ENCODE results near the gene NMRK1. TPM values are rescaled to one million over a fixed set of nuclear protein-coding genes. Genes with fewer than 3 reads are reported as not detected.

The NMRK1 gene
- total RNA-seq, 1 experiment from 2014 or later, result 36.2 TPM

DNA sequence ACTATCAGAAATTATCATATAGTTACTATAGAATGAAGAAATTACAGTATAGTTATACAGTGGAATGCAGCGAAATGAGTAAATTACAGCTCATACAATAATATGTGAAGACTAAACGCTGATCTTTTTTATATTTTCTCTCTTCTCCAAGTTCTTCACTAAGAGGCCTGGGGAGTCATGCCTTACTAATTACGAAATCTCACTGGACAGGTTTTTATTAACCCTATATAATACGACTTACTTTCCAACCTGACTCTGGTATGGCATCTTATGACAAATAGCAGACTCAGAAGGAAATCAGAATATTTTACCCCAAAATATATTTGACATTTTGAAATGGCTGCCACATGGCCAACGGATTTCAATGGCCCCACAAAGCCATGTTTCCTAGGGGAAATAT is 68.9 kb downstream of the NMRK1 start:
- no peak overlapping the region for H3K27ac ChIP-seq
- CTCF ChIA-PET, result no interaction called here

DNA sequence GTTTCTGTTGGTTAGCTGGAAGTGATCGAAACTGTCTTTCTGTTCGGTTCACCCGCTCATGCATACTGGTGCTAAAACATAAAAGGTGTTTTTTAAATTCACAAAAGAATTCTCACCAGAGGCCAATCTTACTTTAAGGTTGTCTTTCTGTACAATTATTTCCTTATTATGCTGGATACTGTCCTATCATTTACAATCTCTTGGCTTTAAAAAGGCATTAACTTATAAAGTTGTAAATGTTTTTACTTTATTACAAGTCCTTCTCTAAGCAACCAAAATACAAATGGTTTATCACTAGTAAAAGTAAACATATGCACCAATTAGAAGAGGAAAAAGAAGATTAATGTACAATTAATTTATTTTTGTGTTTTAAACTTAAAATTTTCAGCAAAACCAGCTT is 70.6 kb downstream of the NMRK1 start:
- H3F3A ChIP-seq (ENCODE audit: insufficient read depth, low read depth), result no peaks in the 10 kb centered on the region; the same call in 1 of the 2 replicates
- no peaks in the 10 kb centered on the region for H3K9me2 ChIP-seq (ENCODE audit: insufficient read depth)
- no peak for DNase-seq
- no peaks in the 10 kb centered on the region for H3K4me1 ChIP-seq (replicated peaks; ENCODE audit: insufficient read depth)
- no peak overlapping the region for H3K4me2 ChIP-seq
- no peaks in the 10 kb centered on the region; the same call in 1 of the 2 replicates for H4K20me1 ChIP-seq (ENCODE audit: insufficient read depth)
- CTCF ChIA-PET, result no interaction called here
- peaks cover 40% of the 10 kb centered on the region for H3K79me2 ChIP-seq (ENCODE audit: low read depth)
- no peaks in the 10 kb centered on the region for H3K27me3 ChIP-seq (ENCODE audit: insufficient read depth, low read depth)
- intact Hi-C loops (cut with micrococcal nuclease; ENCODE audit: unreplicated experiment), result no loop called here
- BruUV-seq (replicated peaks), result no TSS peak
- no peak overlapping the region for H3K27ac ChIP-seq
- POLR2A ChIA-PET (ENCODE audit: unreplicated experiment), result no interaction called here
- no peaks in the 10 kb centered on the region for H3K9me3 ChIP-seq (ENCODE audit: insufficient read depth, low read depth)
- no peak for TF ChIP-seq EZH2 (IDR thresholded peaks at IDR 0.05; ENCODE audit: low read depth)
- TF ChIP-seq, protein P1, sequence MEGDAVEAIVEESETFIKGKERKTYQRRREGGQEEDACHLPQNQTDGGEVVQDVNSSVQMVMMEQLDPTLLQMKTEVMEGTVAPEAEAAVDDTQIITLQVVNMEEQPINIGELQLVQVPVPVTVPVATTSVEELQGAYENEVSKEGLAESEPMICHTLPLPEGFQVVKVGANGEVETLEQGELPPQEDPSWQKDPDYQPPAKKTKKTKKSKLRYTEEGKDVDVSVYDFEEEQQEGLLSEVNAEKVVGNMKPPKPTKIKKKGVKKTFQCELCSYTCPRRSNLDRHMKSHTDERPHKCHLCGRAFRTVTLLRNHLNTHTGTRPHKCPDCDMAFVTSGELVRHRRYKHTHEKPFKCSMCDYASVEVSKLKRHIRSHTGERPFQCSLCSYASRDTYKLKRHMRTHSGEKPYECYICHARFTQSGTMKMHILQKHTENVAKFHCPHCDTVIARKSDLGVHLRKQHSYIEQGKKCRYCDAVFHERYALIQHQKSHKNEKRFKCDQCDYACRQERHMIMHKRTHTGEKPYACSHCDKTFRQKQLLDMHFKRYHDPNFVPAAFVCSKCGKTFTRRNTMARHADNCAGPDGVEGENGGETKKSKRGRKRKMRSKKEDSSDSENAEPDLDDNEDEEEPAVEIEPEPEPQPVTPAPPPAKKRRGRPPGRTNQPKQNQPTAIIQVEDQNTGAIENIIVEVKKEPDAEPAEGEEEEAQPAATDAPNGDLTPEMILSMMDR (conservative IDR thresholded peaks at IDR 0.05), result no peak
- H2AFZ ChIP-seq, result no peak overlapping the region
- H3K4me3 ChIP-seq, result no peak overlapping the region
- H3K36me3 ChIP-seq (ENCODE audit: low read depth), result peaks cover 18% of the 10 kb centered on the region; the same call in 1 of the 2 replicates

More for the DNA sequence above, 68.9 kb downstream of the NMRK1 start:
- no peaks in the 10 kb centered on the region for H3K9me2 ChIP-seq (ENCODE audit: insufficient read depth)
- peaks cover 15% of the 10 kb centered on the region; the same call in 1 of the 2 replicates for H3K36me3 ChIP-seq (ENCODE audit: low read depth)
- no peaks in the 10 kb centered on the region; the same call in 1 of the 2 replicates for H3F3A ChIP-seq (ENCODE audit: insufficient read depth, low read depth)
- no peak overlapping the region for H3K4me3 ChIP-seq
- H2AFZ ChIP-seq, result no peak overlapping the region
- no peak overlapping the region for H3K4me2 ChIP-seq
- no peak for DNase-seq
- BruUV-seq (replicated peaks), result no TSS peak
- H4K20me1 ChIP-seq (ENCODE audit: insufficient read depth), result no peaks in the 10 kb centered on the region; the same call in 1 of the 2 replicates
- H3K4me1 ChIP-seq (replicated peaks; ENCODE audit: insufficient read depth), result 0 out of 2 replicates have a peak, but pooled peaks cover 2% of the 10 kb centered on the region
- intact Hi-C loops (cut with micrococcal nuclease; ENCODE audit: unreplicated experiment), result no loop called here
- H3K9me3 ChIP-seq (ENCODE audit: insufficient read depth, low read depth), result no peaks in the 10 kb centered on the region
- POLR2A ChIA-PET (ENCODE audit: unreplicated experiment), result no interaction called here
- H3K79me2 ChIP-seq (ENCODE audit: low read depth), result peaks cover 56% of the 10 kb centered on the region
- TF ChIP-seq, protein P1 (conservative IDR thresholded peaks at IDR 0.05), result no peak
- no peak for TF ChIP-seq EZH2 (IDR thresholded peaks at IDR 0.05; ENCODE audit: low read depth)
- H3K27me3 ChIP-seq (ENCODE audit: insufficient read depth, low read depth), result no peaks in the 10 kb centered on the region

DNA sequence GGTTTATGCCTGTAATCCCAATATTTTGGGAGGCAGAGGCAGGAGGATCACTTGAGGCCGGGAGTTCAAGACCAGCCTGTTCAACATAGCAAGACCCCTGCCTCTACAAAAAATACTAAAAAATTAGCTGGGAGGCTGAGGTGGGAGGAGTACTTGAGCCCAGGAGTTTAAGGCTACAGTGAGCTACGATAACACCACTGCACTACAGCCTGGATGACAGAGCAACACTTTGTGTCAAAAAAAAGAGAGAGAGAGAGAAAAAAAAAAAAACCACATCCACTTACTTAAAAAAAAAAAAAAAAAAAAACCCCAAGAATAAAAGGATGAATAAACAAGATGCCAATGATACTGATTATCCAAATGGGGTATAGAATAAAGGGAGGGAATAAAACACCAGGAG is 74.2 kb downstream of the NMRK1 start:
- Histone ChIP-seq H3K9me2 (ENCODE audit: insufficient read depth) (no peaks in the 10 kb centered on the region), H3K36me3 (ENCODE audit: low read depth) (peaks cover 12% of the 10 kb centered on the region; the same call in 1 of the 2 replicates), H3K9me3 (ENCODE audit: insufficient read depth, low read depth) (no peaks in the 10 kb centered on the region), H3K79me2 (ENCODE audit: low read depth) (peaks cover 9% of the 10 kb centered on the region), H3K4me3 (no peak overlapping the region), H4K20me1 (ENCODE audit: insufficient read depth) (no peaks in the 10 kb centered on the region), H3K4me2 (no peak overlapping the region), H3F3A (ENCODE audit: insufficient read depth, low read depth) (no peaks in the 10 kb centered on the region), H3K27me3 (ENCODE audit: insufficient read depth, low read depth) (no peaks in the 10 kb centered on the region), H3K27ac (no peak overlapping the region), H3K4me1 (replicated peaks; ENCODE audit: insufficient read depth) (no peaks in the 10 kb centered on the region), H2AFZ (no peak overlapping the region)
- intact Hi-C loops (cut with micrococcal nuclease; ENCODE audit: unreplicated experiment), result no loop called here
- no TSS peak for BruUV-seq (replicated peaks)
- POLR2A ChIA-PET (ENCODE audit: unreplicated experiment), result no interaction called here
- CTCF ChIA-PET, result interaction anchor here (0.6 kb wide), 1 partner anchor 58 kb away, joined by 5 read pairs; no protein-coding TSS in a partner anchor
- no peak for TF ChIP-seq EZH2 (IDR thresholded peaks at IDR 0.05; ENCODE audit: low read depth)
- TF ChIP-seq, protein P1 (conservative IDR thresholded peaks at IDR 0.05), result no peak
- DNase-seq, result no peak

Other genes with a start within 250 kb of the NMRK1 start
- gene TRPM6, start 200.2 kb downstream of the NMRK1 start, total RNA-seq (2021), result 0.08 and 0.09 TPM in 2 replicates
- 10.8 and 11.3 TPM in 2 replicates for gene C9orf40, start 135.2 kb downstream of the NMRK1 start, total RNA-seq (2021)
- gene CARNMT1, start 59.9 kb downstream of the NMRK1 start, total RNA-seq (2021), result 20.5 and 21.5 TPM in 2 replicates
- gene OSTF1, start 359 bp upstream of the NMRK1 start, total RNA-seq (2021), result 42.0 and 58.4 TPM in 2 replicates

Data from PC-9 (cell line).